Tibial artery (tissue), 4 donors: ENCODE results near the gene PCBP3.
A peak's percentile ranks its signal among the peaks of the same experiment; 100 is the strongest.

Experiments used
- DNase-seq, 2 donors: peaks; one replicate each; pipeline ENCODE4 v3.0.0-alpha.2; 2019
- H3K27ac ChIP-seq, 2 donors: fragments of 200-600 bp; sonication (generic) in 1 of 2; 1 replicate in 1 of 2; 2 replicates in 1 of 2; pipeline ENCODE4 v1.5.1; 2018 to 2019; ENCODE audit warnings: mild to moderate bottlenecking in 1 of 2
- H3K27me3 ChIP-seq, 2 donors: fragments of 200-600 bp; sonication (generic) in 1 of 2; one replicate each; pipeline versions ENCODE4 v1.5.1 to v1.6.0; 2016 to 2019
- H3K36me3 ChIP-seq, 3 donors: fragments of 200-600 bp; sonication (generic) in 2 of 3; one replicate each; pipeline ENCODE4 v1.5.1; 2016 to 2019; ENCODE audit warnings: mild to moderate bottlenecking in 2 of 3
- H3K4me1 ChIP-seq, 4 donors: fragments of 200-600 bp; sonication (generic) in 2 of 4; 1 replicate in 3 of 4; 2 replicates in 1 of 4; pipeline ENCODE4 v1.5.1; 2016 to 2019
- H3K4me3 ChIP-seq, 2 donors: fragments of 200-600 bp; sonication (generic) in 1 of 2; 1 replicate in 1 of 2; 2 replicates in 1 of 2; pipeline ENCODE4 v1.5.1; 2018 to 2019; ENCODE audit warnings: mild to moderate bottlenecking in 2 of 2
- H3K9me3 ChIP-seq, 3 donors: fragments of 200-600 bp; sonication (generic) in 1 of 3; one replicate each; pipeline ENCODE4 v1.5.1; 2016 to 2019
- intact Hi-C: fragments of 100-400 bp; cut with DNase I; formaldehyde crosslinking; loops from one replicate; pipeline ENCODE4 v1.15.0; 2023; ENCODE audit warnings: low total_unique reads
- TF ChIP-seq, protein P1 (sequence below), 2 experiments: fragments of 200-600 bp in 1 of 2; fragments of 450-650 bp in 1 of 2; IDR thresholded peaks; one replicate each; pipeline ENCODE4 v1.5.1; 2017 to 2019; ENCODE audit warnings: antibody characterized with exemption in 2 of 2, mild to moderate bottlenecking in 1 of 2, moderate library complexity in 1 of 2

PCBP3 gene

DNA sequence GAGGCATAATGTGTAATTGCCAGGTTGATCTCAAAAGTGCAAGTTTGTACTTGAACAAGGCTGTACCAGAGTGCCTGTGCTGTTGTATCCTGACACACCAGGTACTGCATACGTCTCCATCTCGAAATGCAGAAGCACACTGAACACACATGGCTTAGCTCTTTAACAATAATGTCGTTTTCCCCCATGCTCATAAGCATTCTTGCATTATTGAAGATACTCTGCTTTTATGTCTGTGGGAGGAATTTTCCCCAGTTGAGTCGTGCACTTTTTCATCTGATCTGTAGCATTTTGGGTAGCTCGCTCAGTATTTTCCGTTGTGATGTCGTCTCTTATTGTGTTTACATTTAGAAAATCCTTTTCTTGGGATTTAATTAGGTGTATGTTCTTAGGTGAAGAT lies 98.7 kb downstream of the PCBP3 start:
- intact Hi-C loops, result no loop called here
- peaks cover 0 to 10% of the 10 kb centered on the region in 2 donors for H3K27me3 ChIP-seq

DNA sequence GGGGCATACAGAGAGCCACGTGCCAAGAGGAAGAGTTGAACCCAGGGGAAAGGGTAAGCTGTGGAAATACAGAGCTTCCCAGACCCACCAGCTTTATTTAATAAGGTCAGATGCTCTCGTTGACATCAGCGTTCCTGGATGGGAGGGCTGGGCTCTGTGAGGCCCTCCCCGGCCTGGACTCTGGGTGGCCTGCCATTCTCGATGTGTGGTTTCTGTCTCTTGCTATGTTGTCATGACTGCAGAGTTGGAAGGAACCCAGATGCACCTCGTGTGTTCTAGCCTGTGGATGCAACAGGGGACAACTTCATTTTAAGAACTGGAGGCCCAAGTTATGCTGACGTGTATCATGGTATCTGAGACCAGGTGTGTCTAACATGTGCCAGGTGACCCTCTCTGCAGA lies 101.7 kb downstream of the PCBP3 start:
- intact Hi-C loops, result no loop called here
- peaks cover 0 to 6% of the 10 kb centered on the region in 2 donors for H3K27me3 ChIP-seq
- H3K9me3 ChIP-seq, result no peaks in the 10 kb centered on the region
- TF ChIP-seq, protein P1, sequence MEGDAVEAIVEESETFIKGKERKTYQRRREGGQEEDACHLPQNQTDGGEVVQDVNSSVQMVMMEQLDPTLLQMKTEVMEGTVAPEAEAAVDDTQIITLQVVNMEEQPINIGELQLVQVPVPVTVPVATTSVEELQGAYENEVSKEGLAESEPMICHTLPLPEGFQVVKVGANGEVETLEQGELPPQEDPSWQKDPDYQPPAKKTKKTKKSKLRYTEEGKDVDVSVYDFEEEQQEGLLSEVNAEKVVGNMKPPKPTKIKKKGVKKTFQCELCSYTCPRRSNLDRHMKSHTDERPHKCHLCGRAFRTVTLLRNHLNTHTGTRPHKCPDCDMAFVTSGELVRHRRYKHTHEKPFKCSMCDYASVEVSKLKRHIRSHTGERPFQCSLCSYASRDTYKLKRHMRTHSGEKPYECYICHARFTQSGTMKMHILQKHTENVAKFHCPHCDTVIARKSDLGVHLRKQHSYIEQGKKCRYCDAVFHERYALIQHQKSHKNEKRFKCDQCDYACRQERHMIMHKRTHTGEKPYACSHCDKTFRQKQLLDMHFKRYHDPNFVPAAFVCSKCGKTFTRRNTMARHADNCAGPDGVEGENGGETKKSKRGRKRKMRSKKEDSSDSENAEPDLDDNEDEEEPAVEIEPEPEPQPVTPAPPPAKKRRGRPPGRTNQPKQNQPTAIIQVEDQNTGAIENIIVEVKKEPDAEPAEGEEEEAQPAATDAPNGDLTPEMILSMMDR (IDR thresholded peaks at IDR 0.05), result no peak
- H3K36me3 ChIP-seq, result no peaks in the 10 kb centered on the region
- no peaks in the 10 kb centered on the region for H3K4me1 ChIP-seq
- no peak overlapping the region for H3K27ac ChIP-seq
- no peak overlapping the region for H3K4me3 ChIP-seq
- no peak for DNase-seq

More for the DNA sequence above, 98.7 kb downstream of the PCBP3 start:
- no peak for DNase-seq
- Histone ChIP-seq H3K27ac (no peak overlapping the region), H3K4me3 (no peak overlapping the region), H3K4me1 (no peaks in the 10 kb centered on the region), H3K9me3 (no peaks in the 10 kb centered on the region), H3K36me3 (no peaks in the 10 kb centered on the region)
- TF ChIP-seq, protein P1 (IDR thresholded peaks at IDR 0.05), result no peak

- Histone ChIP-seq H3K9me3 (no peaks in the 10 kb centered on the region), H3K27ac (no peak overlapping the region), H3K4me3 (no peak overlapping the region), H3K27me3 (peaks cover 0 to 10% of the 10 kb centered on the region in 2 donors), H3K4me1 (no peaks in the 10 kb centered on the region), H3K36me3 (no peaks in the 10 kb centered on the region)
- TF ChIP-seq, protein P1 (IDR thresholded peaks at IDR 0.05), result no peak
- intact Hi-C loops, result no loop called here
- no peak for DNase-seq
These were observed 103.8 kb downstream of the PCBP3 start for GRCh38 chr21:45747233-45747766.

DNA sequence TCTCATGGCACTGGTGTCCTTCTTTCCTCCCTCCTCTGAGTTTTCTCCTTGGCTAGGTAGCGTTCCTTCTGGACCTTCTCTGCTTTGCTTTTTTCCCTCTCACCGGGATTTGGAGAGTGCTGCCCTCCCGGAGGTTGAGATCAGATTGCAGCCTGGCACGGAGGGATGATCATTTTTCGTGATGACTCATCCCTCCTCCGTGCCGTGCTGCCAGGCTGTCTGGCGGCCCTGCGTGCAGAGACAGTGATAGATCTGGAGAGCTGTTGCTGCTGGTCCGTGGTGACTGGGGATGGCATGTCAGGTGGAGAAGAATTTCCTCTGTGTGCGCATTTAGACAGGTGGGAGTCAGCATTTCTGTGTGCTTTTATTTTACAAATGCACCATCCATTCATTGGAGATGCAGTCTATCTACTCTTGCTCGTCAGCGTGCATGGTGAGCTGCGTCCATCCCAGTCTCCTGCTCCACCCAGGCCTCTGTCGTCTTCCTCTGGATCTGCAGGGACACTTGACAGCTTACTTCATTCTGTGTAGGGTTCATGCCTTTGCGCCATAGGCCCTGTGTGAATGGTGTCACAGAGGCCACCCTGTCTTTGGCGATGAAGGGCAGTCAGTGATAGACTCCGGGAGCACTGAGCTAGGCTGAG lies 104.4 kb downstream of the PCBP3 start:
- Histone ChIP-seq H3K4me1 (no peaks in the 10 kb centered on the region), H3K27me3 (peaks cover 0 to 10% of the 10 kb centered on the region in 2 donors), H3K27ac (no peak overlapping the region), H3K4me3 (no peak overlapping the region), H3K9me3 (no peaks in the 10 kb centered on the region), H3K36me3 (no peaks in the 10 kb centered on the region)
- TF ChIP-seq, protein P1 (IDR thresholded peaks at IDR 0.05), result no peak
- DNase-seq, result no peak
- intact Hi-C loops, result no loop called here

- no peak overlapping the region for H3K27ac ChIP-seq
- H3K4me3 ChIP-seq, result no peak overlapping the region
- H3K36me3 ChIP-seq, result no peaks in the 10 kb centered on the region
- TF ChIP-seq, protein P1 (IDR thresholded peaks at IDR 0.05), result no peak
- intact Hi-C loops, result no loop called here
- no peaks in the 10 kb centered on the region for H3K4me1 ChIP-seq
- no peaks in the 10 kb centered on the region for H3K9me3 ChIP-seq
- H3K27me3 ChIP-seq, result peaks cover 0 to 10% of the 10 kb centered on the region in 2 donors
- peak in 1 of 2 donors; percentile 58 for DNase-seq
These were observed 105.1 kb downstream of the PCBP3 start for GRCh38 chr21:45748593-45748992.
